Measurements from ENCODE around the gene TM9SF4.
A peak's percentile ranks its signal among the peaks of the same experiment; 100 is the strongest.

Gene TM9SF4

GRCh38 chr20:32109392-32110172 is at the start of gene TM9SF4:
TM9SF4 (plus strand) TSS chr20:32109714; CDS start chr20:32109741, 27 bp downstream.
- DNase-seq (ENCODE audit: low spot score) = peak; percentile 95

- DNase-seq (ENCODE audit: low spot score) = no peak
These were observed 46.7 kb upstream of the TM9SF4 start for GRCh38 chr20:32062776-32063170.

GRCh38 chr20:32063695-32064094 is 45.8 kb upstream of the TM9SF4 start:
- no peak for DNase-seq (ENCODE audit: low spot score)

- no peak for DNase-seq (ENCODE audit: low spot score)
These were observed 44.8 kb upstream of the TM9SF4 start for GRCh38 chr20:32064667-32065066.

GRCh38 chr20:32067234-32067821 is 42.2 kb upstream of the TM9SF4 start:
- DNase-seq (ENCODE audit: low spot score) = no peak

GRCh38 chr20:32068174-32068573 is 41.3 kb upstream of the TM9SF4 start:
- DNase-seq (ENCODE audit: low spot score) = no peak

- DNase-seq (ENCODE audit: low spot score) = no peak
These were observed 39.8 kb upstream of the TM9SF4 start for GRCh38 chr20:32069711-32070110.

GRCh38 chr20:32070282-32070681 is 39.2 kb upstream of the TM9SF4 start:
- DNase-seq (ENCODE audit: low spot score) = no peak

- DNase-seq (ENCODE audit: low spot score) = no peak
These were observed 38.8 kb upstream of the TM9SF4 start for GRCh38 chr20:32070690-32071213.

GRCh38 chr20:32071395-32072167 is 37.9 kb upstream of the TM9SF4 start:
- no peak for DNase-seq (ENCODE audit: low spot score)

GRCh38 chr20:32072168-32072750 is 37.3 kb upstream of the TM9SF4 start:
- no peak for DNase-seq (ENCODE audit: low spot score)

GRCh38 chr20:32075534-32075933 is 34.0 kb upstream of the TM9SF4 start:
- no peak for DNase-seq (ENCODE audit: low spot score)

GRCh38 chr20:32077190-32077589 is 32.3 kb upstream of the TM9SF4 start:
- DNase-seq (ENCODE audit: low spot score) = no peak

GRCh38 chr20:32078322-32078721 is 31.2 kb upstream of the TM9SF4 start:
- no peak for DNase-seq (ENCODE audit: low spot score)

GRCh38 chr20:32078791-32079190 is 30.7 kb upstream of the TM9SF4 start:
- DNase-seq (ENCODE audit: low spot score) = no peak

GRCh38 chr20:32079655-32080109 is 29.8 kb upstream of the TM9SF4 start:
- DNase-seq (ENCODE audit: low spot score) = no peak

GRCh38 chr20:32080783-32081182 is 28.7 kb upstream of the TM9SF4 start:
- DNase-seq (ENCODE audit: low spot score) = no peak

GRCh38 chr20:32083469-32083868 is 26.0 kb upstream of the TM9SF4 start:
- DNase-seq (ENCODE audit: low spot score) = no peak

- no peak for DNase-seq (ENCODE audit: low spot score)
These were observed 22.4 kb upstream of the TM9SF4 start for GRCh38 chr20:32087070-32087469.

GRCh38 chr20:32088759-32089158 is 20.8 kb upstream of the TM9SF4 start:
- DNase-seq (ENCODE audit: low spot score) = no peak

GRCh38 chr20:32089637-32090362 is 19.7 kb upstream of the TM9SF4 start:
- DNase-seq (ENCODE audit: low spot score) = no peak
